ENCODE data around the gene MT3. TPM values are rescaled to one million over a fixed set of nuclear protein-coding genes. Genes with fewer than 3 reads are reported as not detected.

Gene MT3
- total and polyA plus RNA-seq, 2 of the 8 experiments (the other 6 are each of a cell fraction or from before 2014, with no cell fraction given), result 0.17 TPM; not detected in 1

GRCh38 chr16:56547120-56547948 is 42.0 kb upstream of the MT3 start (continued):
- TF ChIP-seq CHD7 (IDR thresholded peaks at IDR 0.05; ENCODE audit: insufficient replicate concordance, low read length) (peak; percentile 66), POLR2AphosphoS5 (IDR thresholded peaks at IDR 0.05; ENCODE audit: low read depth, low read length) (peak; percentile 60), RAD21 (IDR thresholded peaks at IDR 0.05 in 1 of 2, conservative IDR thresholded peaks at IDR 0.05 in 1 of 2; ENCODE audit: low read depth in 2 of 2, low read length in 2 of 2) (no peak), RBBP5 (IDR thresholded peaks at IDR 0.05; ENCODE audit: borderline replicate concordance, low read depth, low read length) (peak; percentile 99), MAX (IDR thresholded peaks at IDR 0.05) (no peak), MAFK (IDR thresholded peaks at IDR 0.05; ENCODE audit: low read depth, low read length) (no peak), BRCA1 (IDR thresholded peaks at IDR 0.05; ENCODE audit: low read depth, low read length) (no peak), CEBPB (IDR thresholded peaks at IDR 0.05; ENCODE audit: low read depth, low read length) (no peak), JUND (IDR thresholded peaks at IDR 0.05; ENCODE audit: low read length) (0 out of 2 replicates have a peak, but pooled peaks have one; percentile 6)

All from H1 (cell line).